ENCODE data around the gene OR1M1.
"Not testable (repeated sequence)": the region's sequence is repeated elsewhere in the genome, so short reads cannot be mapped to it uniquely, and the experiment has no call there.

The OR1M1 gene, protein sequence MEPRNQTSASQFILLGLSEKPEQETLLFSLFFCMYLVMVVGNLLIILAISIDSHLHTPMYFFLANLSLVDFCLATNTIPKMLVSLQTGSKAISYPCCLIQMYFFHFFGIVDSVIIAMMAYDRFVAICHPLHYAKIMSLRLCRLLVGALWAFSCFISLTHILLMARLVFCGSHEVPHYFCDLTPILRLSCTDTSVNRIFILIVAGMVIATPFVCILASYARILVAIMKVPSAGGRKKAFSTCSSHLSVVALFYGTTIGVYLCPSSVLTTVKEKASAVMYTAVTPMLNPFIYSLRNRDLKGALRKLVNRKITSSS

DNA sequence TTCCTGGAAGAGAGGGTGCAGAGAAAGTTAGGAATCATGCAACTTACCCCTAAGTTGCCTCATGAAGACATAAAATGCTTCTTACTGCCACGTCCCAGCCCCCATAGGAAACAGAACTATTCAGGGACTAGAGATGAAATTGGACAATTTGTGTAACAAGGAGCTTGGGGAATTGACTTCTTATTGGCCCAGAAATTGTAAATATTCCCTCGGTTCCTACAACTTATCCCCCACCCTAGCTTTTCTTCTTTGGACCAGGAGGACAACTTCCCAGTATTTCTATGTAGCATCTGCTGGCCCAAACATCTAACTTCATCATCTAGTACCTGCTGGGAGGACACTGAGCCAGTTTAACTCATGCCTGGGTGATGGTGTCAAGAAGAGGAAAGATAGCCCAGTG lies at the start of gene OR1M1:
Gene OR1M1, plus strand, starts transcription at position 301 of the 400 bp plus-strand sequence. CDS start 6,184 bp downstream, outside the sequence.
- DNase-seq (ENCODE audit: low spot score): no peak

DNA sequence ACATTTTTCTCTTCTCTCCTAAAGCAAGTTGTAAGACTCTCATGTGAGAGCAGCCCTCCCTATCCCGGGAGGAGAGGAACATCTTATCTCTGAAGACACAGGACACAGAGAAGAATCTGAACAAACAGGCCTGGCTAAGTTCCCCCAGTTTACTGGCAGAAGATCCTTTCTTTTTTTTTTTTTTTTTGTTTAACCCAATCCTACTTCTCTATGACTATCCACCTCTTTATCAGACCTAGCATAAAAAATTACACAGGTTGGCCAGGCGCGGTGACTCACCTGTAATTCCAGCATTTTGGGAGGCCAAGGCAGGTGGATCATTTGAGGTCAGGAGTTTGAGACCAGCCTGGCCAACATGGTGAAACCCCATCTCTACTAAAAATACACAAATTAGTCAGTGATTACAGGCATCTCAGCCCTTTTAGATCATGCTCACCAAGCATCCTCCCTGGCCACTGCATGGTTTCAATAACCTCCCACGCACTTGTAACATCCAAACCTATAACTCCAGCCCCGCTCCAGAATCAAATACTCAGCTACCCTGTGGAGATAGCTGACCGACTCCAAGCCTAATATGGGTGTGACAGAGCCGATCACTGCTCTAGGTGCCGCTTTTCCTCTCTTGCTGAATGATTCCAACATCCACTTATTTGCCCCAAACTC lies 49.3 kb upstream of the OR1M1 start:
- DNase-seq (ENCODE audit: low spot score): no peak

DNA sequence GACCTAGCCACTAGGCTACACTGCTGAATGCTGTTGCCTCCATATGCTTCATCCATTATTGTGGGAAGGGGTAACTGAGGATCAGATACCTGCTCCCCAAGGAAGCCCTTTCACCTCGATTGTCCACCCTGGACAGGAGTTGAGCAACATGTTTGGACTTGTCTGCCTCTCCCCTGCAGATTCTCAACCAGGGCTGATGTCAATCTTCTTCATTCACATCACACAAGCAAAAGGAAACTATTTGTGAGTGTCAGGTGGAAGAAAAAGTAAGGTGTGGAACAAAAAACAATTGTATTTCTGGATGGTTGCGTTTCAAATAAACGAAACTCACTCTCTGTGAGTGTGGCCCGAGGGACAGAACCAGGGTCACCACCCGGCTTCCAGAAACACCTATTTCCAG lies 47.1 kb upstream of the OR1M1 start:
- no peak for DNase-seq (ENCODE audit: low spot score)

DNA sequence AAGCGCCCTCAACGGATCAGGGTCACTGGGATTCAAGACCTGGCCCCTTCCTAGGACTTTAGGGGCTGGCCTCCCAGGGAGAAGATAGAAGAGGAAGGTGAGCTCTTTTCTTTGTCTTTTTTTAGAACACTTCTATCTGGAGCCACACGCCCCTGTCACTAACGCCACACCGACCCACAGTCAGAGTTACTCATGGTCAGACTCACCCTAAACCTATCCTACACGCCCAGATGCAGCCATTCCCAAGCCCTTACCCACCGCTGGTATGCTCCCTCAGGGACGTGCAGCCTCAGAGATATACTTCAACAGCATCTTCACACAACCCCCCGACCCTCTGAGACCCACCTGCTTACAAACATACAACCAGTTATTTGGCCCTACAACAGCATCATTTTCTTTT lies 46.7 kb upstream of the OR1M1 start:
- DNase-seq (ENCODE audit: low spot score): no peak

DNA sequence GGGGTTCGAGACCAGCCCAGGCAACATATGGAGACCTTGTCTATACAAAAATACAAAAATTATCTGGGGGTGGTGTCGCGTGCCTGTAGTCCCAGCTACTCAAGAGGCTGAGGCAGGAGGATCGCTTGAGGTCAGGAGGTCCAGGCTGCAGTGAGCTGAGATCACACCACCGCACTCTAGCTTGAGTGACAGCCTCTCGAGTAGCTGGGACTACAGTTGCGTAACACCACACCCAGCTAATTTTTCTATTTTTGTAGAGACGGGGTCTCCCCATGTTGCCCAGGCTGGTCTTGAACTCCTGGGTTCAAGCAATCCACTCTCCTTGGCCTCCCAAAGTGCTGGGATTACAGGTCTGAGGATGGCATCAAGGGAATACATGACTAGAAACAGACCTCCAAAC lies 45.8 kb upstream of the OR1M1 start:
- DNase-seq (ENCODE audit: low spot score): no peak

DNA sequence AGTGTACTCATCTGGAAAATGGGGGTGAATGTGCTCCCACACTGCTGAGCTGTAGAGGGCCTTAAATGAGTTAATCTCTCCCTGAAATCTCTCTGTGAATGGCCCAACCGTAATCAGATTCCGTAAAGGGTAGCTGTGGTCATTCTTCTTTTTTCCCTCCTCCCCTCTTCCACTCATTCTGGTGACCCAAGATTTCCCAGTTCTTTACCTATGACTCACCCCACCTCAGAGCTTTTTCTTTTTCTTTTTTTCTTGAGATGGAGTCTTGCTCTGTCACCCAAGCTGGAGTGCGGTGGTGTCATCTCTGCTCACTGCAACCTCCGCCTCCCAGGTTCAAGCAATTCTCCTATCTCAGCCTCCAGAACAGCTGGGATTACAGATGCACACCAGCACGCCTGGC lies 43.3 kb upstream of the OR1M1 start:
- no peak for DNase-seq (ENCODE audit: low spot score)

DNA sequence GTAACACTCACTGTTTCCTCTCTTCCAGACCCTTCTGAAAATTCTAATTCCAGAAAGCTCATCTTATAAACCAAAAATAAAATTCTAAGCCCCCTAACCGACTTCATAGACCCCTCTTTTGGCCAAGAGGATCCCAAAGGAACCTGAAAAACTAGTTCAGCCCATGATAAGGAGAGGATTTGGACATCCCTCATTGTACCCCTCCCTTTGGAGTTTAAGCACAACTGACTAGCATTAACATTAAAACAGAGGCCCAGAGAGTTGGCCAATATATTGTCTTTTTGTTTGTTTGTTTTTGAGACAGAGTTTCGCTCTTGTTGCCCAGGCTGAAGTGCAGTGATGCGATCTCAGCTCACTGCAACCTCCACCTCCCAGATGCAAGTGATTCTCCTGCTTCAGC lies 42.4 kb upstream of the OR1M1 start:
- no peak for DNase-seq (ENCODE audit: low spot score)

DNA sequence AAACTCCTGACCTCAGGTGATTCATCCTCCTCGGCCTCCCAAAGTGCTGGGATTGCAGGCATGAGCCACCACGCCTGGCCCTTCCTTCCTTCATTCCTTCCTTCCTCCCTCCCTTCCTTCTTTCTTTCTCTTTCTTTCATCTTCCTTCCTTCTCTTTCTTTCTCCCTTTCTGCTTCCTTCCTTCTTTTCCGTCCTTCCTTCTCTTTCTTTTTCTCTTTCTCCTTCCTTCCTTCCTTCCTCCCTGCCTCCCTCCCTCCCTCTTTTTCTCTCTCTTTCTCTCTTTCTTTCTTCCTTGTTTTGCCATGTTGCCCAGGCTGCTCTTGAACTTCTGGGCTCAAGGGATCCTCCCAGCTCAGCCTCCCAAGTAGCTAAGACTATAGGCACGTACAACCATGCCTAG lies 40.2 kb upstream of the OR1M1 start:
- no peak for DNase-seq (ENCODE audit: low spot score)

DNA sequence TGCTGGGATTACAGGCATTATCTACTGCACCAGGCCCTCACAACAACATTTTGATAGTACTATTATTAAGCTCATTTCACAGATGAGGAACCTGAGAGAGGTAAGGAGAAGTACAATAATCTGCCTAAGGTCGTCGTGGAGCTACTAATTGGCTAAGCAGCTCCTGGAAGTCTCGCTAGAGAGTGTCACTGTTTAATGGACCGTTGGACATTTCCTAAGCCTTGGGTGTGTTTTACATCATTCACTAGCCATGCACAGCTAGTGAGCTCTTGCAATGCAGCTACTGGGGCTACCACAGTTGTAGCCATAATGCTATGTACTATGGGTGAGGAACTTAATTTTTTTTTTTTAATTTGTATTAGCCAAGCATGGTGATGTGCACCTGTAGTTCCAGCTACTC lies 34.0 kb upstream of the OR1M1 start:
- no peak for DNase-seq (ENCODE audit: low spot score)

DNA sequence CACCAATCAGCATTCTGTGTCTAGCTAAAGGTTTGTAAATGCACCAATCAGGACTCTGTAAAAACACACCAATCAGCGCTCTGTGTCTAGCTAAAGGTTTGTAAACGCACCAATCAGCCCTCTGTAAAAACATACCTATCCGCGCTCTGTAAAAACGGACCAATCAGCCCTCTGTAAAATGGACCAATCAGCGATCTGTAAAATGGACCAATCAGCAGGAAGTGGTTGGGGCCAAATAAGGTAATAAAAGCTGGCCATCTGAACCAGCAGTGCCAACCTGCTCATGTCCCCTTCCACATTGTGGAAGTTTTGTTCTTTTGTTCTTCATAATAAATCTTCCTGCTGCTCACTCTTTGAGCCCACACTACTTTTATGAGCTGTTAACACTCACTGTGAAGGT lies 33.2 kb upstream of the OR1M1 start:
- DNase-seq (ENCODE audit: low spot score): not testable (repeated sequence)

DNA sequence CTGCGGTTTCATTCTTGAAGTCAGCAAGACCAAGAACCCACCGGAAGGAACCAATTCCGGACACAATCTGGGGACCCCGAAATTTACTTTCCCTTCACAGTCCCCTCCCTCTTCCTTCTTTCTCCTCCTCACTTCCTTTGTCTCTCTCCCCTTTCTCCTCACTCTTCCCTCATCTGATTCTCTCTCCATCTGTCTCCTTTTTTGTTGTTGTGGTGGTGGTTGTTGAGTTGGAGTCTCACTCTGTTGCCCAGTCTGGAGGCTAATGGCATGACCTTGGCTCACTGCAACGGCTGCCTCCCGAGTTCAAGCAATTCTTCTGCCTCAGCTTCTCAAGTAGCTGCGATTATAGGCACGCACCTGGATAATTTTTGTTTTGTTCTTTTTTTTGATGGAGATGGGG lies 32.7 kb upstream of the OR1M1 start:
- no peak for DNase-seq (ENCODE audit: low spot score)

DNA sequence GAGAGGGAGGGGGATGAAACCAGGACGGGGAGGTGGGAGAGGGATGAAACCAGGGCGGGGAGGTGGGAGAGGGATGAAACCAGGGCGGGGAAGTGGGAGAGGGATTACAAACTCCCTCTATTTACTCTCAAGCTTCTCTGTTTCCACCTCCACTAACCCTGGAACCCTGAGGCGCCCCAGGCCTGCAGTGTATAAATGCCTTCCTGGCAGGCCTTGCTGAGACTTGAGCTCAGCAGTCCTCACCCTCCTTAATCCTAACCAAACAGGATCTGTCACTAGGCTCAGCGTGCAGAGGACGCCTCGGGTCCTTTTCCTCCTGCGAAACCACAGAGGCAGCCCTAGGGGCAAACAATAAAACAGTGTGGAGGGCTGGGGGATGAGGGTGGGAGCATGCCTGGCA lies 32.1 kb upstream of the OR1M1 start:
- DNase-seq (ENCODE audit: low spot score): no peak

DNA sequence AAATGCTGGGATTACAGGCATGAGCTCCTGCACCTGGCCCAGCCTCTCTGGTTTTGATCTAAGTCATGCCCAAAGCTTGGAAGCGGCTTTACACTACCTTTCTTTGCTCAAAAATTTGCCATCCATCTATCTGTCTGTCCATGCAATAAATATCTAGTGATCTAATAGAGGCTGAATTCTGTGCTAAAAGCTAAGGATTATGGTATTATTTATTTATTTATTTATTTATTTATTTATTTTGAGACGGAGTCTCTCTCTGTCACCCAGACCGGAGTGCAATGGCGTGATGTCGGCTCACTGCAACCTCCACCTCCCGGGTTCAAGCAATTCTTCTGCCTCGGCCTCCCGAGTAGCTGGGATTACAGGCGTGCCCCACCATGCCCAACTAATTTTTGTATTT lies 30.7 kb upstream of the OR1M1 start:
- not testable (repeated sequence) for DNase-seq (ENCODE audit: low spot score)

DNA sequence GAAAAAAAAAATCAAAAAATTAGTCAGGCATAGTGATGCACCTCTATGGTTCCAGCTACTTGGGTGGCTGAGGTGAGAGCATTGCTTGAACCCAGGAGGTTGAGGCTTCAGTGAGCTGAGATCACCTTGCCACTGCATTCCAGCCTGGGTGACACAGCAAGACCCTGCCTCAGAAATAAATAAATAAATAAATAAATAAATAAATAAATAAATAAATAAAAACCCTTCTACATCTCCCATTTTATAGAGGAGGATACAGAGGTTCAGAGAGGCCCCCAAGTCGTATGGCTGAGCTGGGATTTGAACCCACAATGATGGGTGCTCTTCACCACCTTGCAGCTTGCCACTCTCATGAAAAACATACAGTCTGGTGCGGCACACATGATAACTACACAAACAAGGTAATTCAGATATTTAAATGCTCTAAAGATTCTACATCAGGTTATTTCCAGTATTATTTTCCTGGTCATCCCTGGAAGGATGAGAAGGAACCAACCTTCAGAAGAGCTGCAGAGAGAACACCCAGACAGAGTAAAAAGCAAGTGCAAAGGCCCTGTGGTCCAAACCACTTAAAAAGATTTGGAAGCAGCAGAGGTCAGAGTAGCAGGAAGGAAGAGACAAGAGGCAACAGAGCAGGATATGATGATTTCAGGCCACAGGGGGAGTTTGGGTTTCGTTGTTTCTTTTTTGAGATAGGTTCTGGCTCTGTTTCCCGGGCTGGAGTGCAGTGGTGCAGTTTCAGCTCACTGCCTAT lies 29.2 kb upstream of the OR1M1 start:
- no peak for DNase-seq (ENCODE audit: low spot score)

DNA sequence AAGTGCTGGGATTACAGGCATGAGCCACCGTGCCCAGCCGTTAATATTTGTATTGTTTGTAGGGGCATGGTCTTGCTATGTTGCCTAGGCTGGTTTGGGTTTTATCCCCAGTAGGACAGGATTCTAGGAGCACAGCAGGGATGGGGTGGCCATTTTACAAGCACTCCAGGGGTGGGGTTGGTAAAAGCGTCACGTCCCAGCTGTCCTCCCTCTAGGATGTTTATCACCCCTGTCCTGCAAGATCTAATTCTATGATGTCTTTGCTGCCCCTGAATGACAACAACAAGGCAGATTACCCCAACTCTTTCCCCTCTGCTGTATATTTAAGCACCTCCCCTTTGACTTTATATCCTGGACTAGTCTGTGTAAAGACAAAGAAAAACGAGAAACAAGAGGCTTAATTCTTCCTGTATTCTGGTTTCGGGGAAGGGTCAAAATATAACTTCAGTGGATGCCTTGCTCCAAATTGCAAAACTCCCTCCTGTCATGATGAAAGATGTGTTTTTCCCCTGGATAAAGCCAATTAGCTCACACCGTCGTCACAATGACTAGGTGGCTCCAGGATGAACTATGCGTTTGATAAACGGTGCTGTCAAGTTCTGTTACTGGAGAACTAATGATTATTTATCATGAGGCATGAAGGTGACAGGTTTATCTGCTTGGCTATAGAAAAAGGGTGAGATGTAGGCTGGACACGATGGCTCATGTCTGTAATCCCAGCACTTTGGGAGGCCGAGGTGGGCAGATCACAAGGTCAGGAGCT lies 27.8 kb upstream of the OR1M1 start:
- no peak for DNase-seq (ENCODE audit: low spot score)

DNA sequence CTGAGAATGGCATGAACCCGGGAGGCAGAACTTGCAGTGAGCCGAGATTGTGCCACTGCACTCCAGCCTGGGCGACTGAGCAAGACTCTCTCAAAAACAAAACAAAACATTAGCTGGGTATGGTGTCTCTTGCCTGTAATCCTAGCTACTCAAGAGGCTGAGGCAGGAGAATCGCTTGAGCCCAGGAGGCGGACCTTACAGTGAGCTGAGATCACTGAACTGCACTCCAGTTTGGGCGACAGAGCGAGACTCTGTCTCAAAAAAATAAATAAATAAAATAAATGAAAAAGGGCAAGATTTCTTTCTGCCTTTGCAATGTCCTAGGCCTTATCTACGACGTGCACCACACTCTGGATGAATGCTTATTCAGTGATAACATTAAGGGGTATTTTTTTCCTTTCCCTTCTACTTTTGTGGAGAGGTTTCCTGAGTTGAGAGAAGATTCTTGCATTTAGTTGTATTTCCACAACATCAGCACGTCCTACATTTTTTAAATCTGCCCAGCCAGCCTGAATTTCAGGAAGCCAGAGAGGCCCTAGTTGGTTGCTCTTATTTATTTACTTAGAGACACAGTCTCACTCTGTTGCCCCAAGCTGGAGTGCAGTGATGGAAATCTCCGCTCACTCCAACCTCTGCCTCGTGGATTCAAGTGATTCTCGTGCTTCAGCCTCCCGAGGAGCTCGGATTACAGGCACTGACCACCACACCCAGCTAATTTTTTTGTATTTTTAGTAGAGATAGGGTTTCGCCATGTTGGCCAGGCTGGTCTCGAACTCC lies 26.1 kb upstream of the OR1M1 start:
- DNase-seq (ENCODE audit: low spot score): no peak

DNA sequence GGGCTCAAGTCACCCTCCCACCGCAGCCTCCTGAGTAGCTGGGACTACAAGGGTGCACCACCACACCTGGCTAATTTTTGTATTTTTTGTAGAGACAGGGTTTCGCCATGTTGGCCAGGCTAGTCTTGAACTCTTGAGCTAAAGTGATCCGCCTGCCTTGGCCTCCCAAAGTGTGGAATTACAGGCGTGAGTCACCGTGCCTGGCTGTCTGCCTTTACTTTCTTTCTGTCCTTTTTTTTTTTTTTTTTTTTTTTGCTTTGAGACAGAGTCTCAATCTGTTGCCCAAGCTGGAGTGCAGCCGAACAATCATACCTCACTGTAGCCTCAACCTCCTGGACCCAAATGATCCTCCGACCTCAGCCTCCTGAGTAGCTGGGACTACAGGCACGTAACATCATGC lies 25.0 kb upstream of the OR1M1 start:
- no peak for DNase-seq (ENCODE audit: low spot score)

DNA sequence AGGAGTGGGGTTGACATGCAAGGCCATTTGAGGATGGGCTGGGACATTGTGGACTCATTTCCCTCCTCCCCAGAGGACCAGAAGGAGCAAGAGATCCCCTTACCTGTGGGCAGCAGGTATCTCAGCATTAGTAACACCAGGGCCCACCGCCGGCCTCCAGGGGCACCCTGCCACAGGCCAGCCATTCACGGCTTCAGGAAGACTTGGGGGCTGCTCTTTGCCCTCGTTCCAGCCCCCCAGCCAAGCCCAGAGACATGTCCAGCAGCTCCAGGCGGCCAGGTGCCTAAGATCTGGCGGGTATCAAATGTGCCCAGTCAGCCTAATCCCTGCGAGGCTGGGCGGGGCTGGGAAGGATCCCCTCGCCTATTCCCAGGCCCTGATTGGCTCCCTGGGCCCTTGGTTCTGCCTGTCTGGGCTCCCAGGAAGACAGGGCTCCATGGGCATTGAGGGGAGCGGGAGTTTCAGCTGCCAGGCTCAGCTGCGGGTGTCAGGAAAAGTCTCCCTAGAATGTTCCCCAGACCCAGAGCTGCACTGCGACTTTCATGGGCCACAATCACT lies 21.3 kb upstream of the OR1M1 start:
- DNase-seq (ENCODE audit: low spot score): no peak

DNA sequence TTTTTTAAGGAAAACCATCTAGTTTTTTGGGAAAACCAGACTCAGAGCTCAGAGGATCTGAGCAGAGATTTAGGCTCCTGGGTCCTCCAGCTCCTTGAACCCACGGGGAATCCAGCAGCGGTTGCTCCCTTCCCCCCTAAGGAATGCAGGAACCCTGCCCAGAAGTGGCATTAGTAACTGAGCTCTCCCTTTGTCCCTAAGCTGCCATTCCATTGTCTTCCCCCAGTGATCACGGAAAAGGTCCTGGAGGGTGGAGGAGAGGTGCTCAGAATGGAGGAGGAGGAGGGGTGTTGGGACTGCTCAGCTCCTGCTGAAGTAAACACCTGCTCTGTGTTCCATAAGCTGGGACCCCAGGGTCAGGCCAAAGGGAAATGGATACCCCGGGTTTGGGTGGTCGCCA lies 16.8 kb upstream of the OR1M1 start:
- no peak for DNase-seq (ENCODE audit: low spot score)

DNA sequence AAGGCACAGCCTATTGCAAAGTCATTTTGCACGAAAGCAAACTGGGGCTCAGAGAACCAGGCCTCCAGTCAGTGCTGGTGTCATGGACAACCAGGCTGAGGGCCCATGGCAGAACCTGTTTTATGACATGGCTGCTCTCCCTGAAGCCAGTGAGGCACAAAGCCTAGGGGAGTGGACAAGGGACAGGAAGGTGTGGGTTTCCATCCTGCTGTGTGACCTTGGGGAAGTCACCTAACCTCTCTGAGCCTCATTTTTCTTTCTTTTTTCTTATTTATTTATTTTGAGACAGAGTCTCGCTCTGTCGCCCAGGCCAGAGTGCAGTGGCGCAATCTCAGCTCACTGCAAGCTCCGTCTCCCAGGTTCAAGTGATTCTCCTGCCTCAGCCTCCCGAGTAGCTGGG lies 15.1 kb upstream of the OR1M1 start:
- DNase-seq (ENCODE audit: low spot score): not testable (repeated sequence)

DNA sequence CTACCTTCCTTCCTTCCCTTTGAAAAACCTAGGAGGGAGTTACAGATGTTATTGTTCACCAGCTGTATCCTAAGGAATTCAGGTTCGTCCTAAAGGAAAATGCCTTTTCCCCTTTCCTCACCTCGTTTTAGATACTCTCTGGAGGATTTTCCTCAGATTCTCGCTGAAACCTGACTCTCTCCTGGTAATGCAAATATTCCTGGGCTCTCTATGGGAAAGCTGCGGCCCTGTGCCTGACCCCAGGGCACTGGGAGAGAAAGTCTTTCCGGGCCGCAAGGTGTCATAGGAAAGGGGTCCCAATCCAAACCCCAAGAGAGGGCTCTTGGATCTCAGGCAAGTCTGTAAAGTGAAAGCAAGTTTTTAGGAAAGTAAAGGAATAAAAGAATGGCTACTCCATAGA lies 13.1 kb upstream of the OR1M1 start:
- DNase-seq (ENCODE audit: low spot score): no peak

Data from HuH-7 (cell line).